K562 (cell line): Measurements from ENCODE around the gene ADNP. TPM values are rescaled to one million over a fixed set of nuclear protein-coding genes. Genes with fewer than 3 reads are reported as not detected.

Experiments used
- ATAC-seq: fragments of 200-7000 bp; cut with Tn5 transposase; 3 replicates; pipeline ENCODE4 v1.9.1; 2020; ENCODE audit warnings: moderate library complexity
- BruUV-seq: library from RNA; stranded (reverse); fragments of 400-500 nt; replicated peaks from 2 replicates; lab custom pipeline; 2021; lab: Mats Ljungman, UMichigan
- CTCF ChIA-PET: fragments of 300-600 bp; formaldehyde crosslinking; extraction: SDS; loops from one replicate; lab custom pipeline; 2021; ENCODE audit warnings: low intra/inter-chr PET ratio; lab: Yijun Ruan, JAX
- POLR2A ChIA-PET: fragments of 300-600, 350-650 bp; sonication (Branson Sonifier 250); formaldehyde crosslinking; extraction: SDS; loops from one replicate; lab custom pipeline; 2021; ENCODE audit warnings: antibody characterized with exemption, inconsistent platforms; lab: Yijun Ruan, JAX
- DNase-seq, 4 experiments: peaks; one replicate each; pipeline versions ENCODE4 v3.0.0 to v3.0.0-alpha.2; 2011 to 2018; ENCODE audit warnings: low spot score in 3 of 4, mixed read lengths in 3 of 4; ENCODE audit errors: extremely low read depth in 1 of 4
- FAIRE-seq: peaks from 2 replicates; lab custom pipeline; 2011; peaks lifted over from hg19 to GRCh38; lab: Jason Lieb, UNC
- H2AFZ ChIP-seq: 2 replicates; pipeline ENCODE4 v1.6.0; 2011; ENCODE audit warnings: low read depth, low read length, control low read depth, inconsistent platforms
- H3K27ac ChIP-seq: fragments of 200-600 bp; 3 replicates; pipeline ENCODE4 v1.8.0; 2011; ENCODE audit warnings: low read depth, mild to moderate bottlenecking, control low read depth, inconsistent platforms, low read length, moderate library complexity, mixed read lengths; ENCODE audit errors: extremely low read depth
- H3K27me3 ChIP-seq, 2 experiments: fragments of 300-600 bp in 1 of 2; 2 replicates in 1 of 2; 3 replicates in 1 of 2; pipeline versions ENCODE4 v1.6.0 to v1.8.0; 2011; ENCODE audit warnings: inconsistent platforms in 2 of 2, low read length in 2 of 2, mild to moderate bottlenecking in 1 of 2, mixed read lengths in 1 of 2, moderate library complexity in 1 of 2; ENCODE audit not compliant: control insufficient read depth in 2 of 2, insufficient read depth in 2 of 2
- H3K36me3 ChIP-seq: fragments of 300-600 bp; 3 replicates; pipeline ENCODE4 v1.8.0; 2011; ENCODE audit warnings: mild to moderate bottlenecking, low read length, inconsistent platforms; ENCODE audit not compliant: control insufficient read depth, insufficient read depth
- H3K4me1 ChIP-seq, 2 experiments: fragments of 200-600 bp in 1 of 2; replicated peaks in 1 of 2; 2 replicates in 1 of 2; 3 replicates in 1 of 2; pipeline versions ENCODE4 v1.5.1 to v1.8.0; 2011; ENCODE audit warnings: inconsistent platforms in 2 of 2, low read length in 2 of 2, mild to moderate bottlenecking in 1 of 2, mixed read lengths in 1 of 2, moderate library complexity in 1 of 2; ENCODE audit not compliant: control insufficient read depth in 2 of 2, insufficient read depth in 2 of 2
- H3K4me2 ChIP-seq: 2 replicates; pipeline ENCODE4 v1.6.1; 2011; ENCODE audit warnings: low read length, control low read depth, inconsistent platforms, mixed read lengths; ENCODE audit not compliant: insufficient read depth
- H3K4me3 ChIP-seq: fragments of 200-600 bp; sonication (generic), shearing (Covaris generic); 2 replicates; pipeline ENCODE4 v1.5.1; 2016; ENCODE audit warnings: control low read depth, inconsistent platforms
- H3K79me2 ChIP-seq: fragments of 200-600 bp; 3 replicates; pipeline ENCODE4 v1.8.0; 2011; ENCODE audit warnings: low read length, inconsistent platforms; ENCODE audit not compliant: control insufficient read depth, insufficient read depth
- H3K9ac ChIP-seq, 2 experiments: 2 replicates each; pipeline versions ENCODE4 v1.6.0 to v1.6.1; 2011; ENCODE audit warnings: low read depth in 2 of 2, low read length in 2 of 2, control low read depth in 1 of 2, inconsistent platforms in 1 of 2, mild to moderate bottlenecking in 1 of 2, mixed read lengths in 1 of 2; ENCODE audit not compliant: insufficient read depth in 1 of 2
- H3K9me1 ChIP-seq: one replicate; pipeline ENCODE4 v1.6.0; 2011; ENCODE audit warnings: inconsistent platforms, mild to moderate bottlenecking, low read length, moderate library complexity; ENCODE audit not compliant: control insufficient read depth, insufficient read depth
- H3K9me3 ChIP-seq: replicated peaks from 2 replicates; pipeline ENCODE4 v1.5.1; 2011; ENCODE audit warnings: low read depth, low read length, inconsistent platforms; ENCODE audit not compliant: control insufficient read depth, insufficient read depth
- H4K20me1 ChIP-seq: replicated peaks from 2 replicates; pipeline ENCODE4 v1.6.1; 2011; ENCODE audit warnings: low read length, inconsistent platforms, mixed read lengths; ENCODE audit not compliant: control insufficient read depth, insufficient read depth
- CEBPG ChIP-seq, 3 experiments: fragments of 200-800 bp in 1 of 3; sonication (Bioruptor generic) in 1 of 3; sonication (generic) in 1 of 3; formaldehyde crosslinking in 1 of 3; IDR thresholded peaks in 2 of 3; conservative IDR thresholded peaks in 1 of 3; 2 replicates each; pipeline versions ENCODE4 v1.6.1 to v1.8.0; 2016 to 2022; ENCODE audit warnings: missing compliant biosample characterization in 2 of 3, missing genetic modification characterization in 2 of 3, mild to moderate bottlenecking in 1 of 3, missing genetic modification reagents in 1 of 3
- MYNN ChIP-seq, 2 experiments: sonication (generic); formaldehyde crosslinking in 1 of 2; IDR thresholded peaks; 2 replicates each; pipeline versions ENCODE4 v1.5.0 to v1.6.1; 2016 to 2020; ENCODE audit warnings: antibody characterized with exemption in 1 of 2, missing genetic modification reagents in 1 of 2
- NFRKB ChIP-seq: fragments of 450-650 bp; IDR thresholded peaks from 2 replicates; pipeline ENCODE4 v1.6.1; 2016; ENCODE audit warnings: low read depth
- POLR2A ChIP-seq: fragments of 450-650 bp; conservative IDR thresholded peaks from 2 replicates; pipeline ENCODE4 v1.6.1; 2016
- POLR2AphosphoS2 ChIP-seq: IDR thresholded peaks from 2 replicates; pipeline ENCODE4 v1.6.1; 2012; ENCODE audit warnings: low read length, improper control_type of control experiment
- POLR2AphosphoS5 ChIP-seq: IDR thresholded peaks from 2 replicates; pipeline ENCODE4 v1.6.1; 2011; ENCODE audit warnings: mild to moderate bottlenecking, low read depth, low read length, moderate library complexity; ENCODE audit not compliant: control insufficient read depth, insufficient read depth
- POLR2B ChIP-seq: fragments of 450-650 bp; IDR thresholded peaks from 2 replicates; pipeline ENCODE4 v1.6.1; 2018; ENCODE audit warnings: low read depth; ENCODE audit not compliant: partially characterized antibody
- RBM39 ChIP-seq: fragments of 200-400 bp; formaldehyde crosslinking; optimal IDR thresholded peaks from 2 replicates; pipeline ENCODE3; 2018; ENCODE audit warnings: low read depth, low read length
- ZNF583 ChIP-seq: fragments of 250-450 bp; sonication (Bioruptor Pico); IDR thresholded peaks from 2 replicates; pipeline ENCODE4 v1.4.0; 2020
- ZNF699 ChIP-seq: fragments of 250-450 bp; sonication (Bioruptor Pico); IDR thresholded peaks from 2 replicates; pipeline ENCODE4 v1.8.0; 2021; ENCODE audit warnings: mild to moderate bottlenecking, moderate library complexity; ENCODE audit not compliant: insufficient replicate concordance
- WGBS: fragments of 100-300 bp; shearing (Covaris generic); methylation state at CpG from one replicate; pipeline ENCODE4 v1.1.6; 2016; ENCODE audit warnings: low coverage, mixed read lengths; ENCODE audit not compliant: insufficient coverage; ENCODE audit errors: missing lambda C conversion rate; 5-methylcytosine and 5-hydroxymethylcytosine counted together
- in situ Hi-C: fragments of 300-500 bp; cut with MboI; formaldehyde crosslinking; loops from 4 replicates; pipeline ENCODE4 v1.15.0; 2018; ENCODE audit warnings: inconsistent platforms, mixed read lengths
- intact Hi-C: fragments of 100-400 bp; cut with micrococcal nuclease; formaldehyde crosslinking; loops from 2 replicates; pipeline ENCODE4 v1.14.2; 2022
- polyA plus RNA-seq, 8 experiments: library from polyadenylated mRNA; depleted of rRNA in 4 of 8; stranded (reverse) in 5 of 8; unstranded in 3 of 8; fragments of >200 nt; fragmentation: Nextera tagmentation in 2 of 8; fragmentation: Illumina TruSeq in 1 of 8; extraction: Ambion mirVana in 2 of 8; extraction: Trizol in 1 of 8; gene quantifications; 2 replicates each; pipeline versions ENCODE4 v1.2.1 to v1.2.3, GENCODE V29; 2011 to 2014; ENCODE audit warnings: inconsistent platforms in 1 of 8, missing spikeins in 1 of 8
- total RNA-seq, 7 experiments: library from RNA; depleted of rRNA in 6 of 7; stranded (reverse); fragments of >200 nt in 6 of 7; fragmentation: Illumina TruSeq in 2 of 7; extraction: Trizol in 2 of 7; gene quantifications; 2 replicates each; pipeline versions ENCODE4 v1.2.1 to v1.2.3, GENCODE V29; 2011 to 2021; ENCODE audit warnings: low replicate concordance in 1 of 7

The ADNP gene
- total and polyA plus RNA-seq, 9 of the 15 experiments (the other 6 are each of a cell fraction or from before 2014, with no cell fraction given) = 17.8 to 59.9 (median 25.3) TPM

DNA sequence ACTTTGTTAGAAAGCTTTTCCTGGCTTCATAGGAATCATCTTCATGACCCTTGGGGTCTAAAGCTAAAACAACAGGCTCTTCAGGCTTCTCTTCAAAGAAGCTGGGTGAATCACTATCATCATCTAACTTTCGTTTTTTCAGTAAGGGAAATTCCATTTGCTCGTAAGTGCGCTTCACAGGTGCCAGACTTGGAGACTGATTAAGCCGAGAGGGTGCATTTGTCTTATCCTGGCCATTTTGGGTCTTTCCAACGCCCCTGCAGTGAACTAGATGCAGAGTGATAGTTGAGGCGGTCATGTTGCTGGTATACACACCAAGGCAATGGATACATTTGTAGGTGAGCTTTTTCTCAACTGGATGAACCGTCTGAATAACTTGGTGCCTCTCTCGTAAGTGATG lies 38.8 kb downstream of the ADNP start:
- H3K27ac ChIP-seq = no peak overlapping the region
- no peak for FAIRE-seq
- POLR2A ChIA-PET = interaction anchor here (1.9 kb wide), 1 partner anchor 20 kb away, joined by 4 read pairs; no protein-coding TSS in a partner anchor

DNA sequence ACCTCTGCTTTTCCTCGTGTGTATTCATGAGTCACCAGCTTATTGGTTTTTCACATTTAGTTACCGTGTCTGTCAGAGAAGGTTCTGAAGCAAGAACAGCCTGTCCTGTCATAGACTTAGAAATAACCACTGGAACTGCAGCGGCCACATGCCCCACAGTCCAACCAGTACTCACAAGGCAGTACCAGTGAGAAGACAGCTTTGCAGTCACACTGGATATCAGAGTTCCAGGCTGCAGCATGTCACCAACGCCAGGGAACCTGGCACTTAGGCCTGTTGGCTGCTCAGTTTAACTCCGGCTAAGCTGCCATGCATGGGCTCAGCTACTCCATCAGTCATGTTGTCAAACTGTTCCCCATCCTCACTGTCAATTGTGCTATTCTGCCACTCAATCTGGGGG lies 40.1 kb downstream of the ADNP start:
- no peak for DNase-seq
- Histone ChIP-seq H3K9me3 (no peaks in the 10 kb centered on the region), H3K27me3 (no peaks in the 10 kb centered on the region), H3K79me2 (no peaks in the 10 kb centered on the region), H3K4me2 (no peak overlapping the region), H3K9me1 (no peaks in the 10 kb centered on the region), H3K27ac (no peak overlapping the region), H4K20me1 (peaks cover 6% of the 10 kb centered on the region; the same call in 1 of the 2 replicates), H3K36me3 (peaks cover 74% of the 10 kb centered on the region), H3K4me3 (no peak overlapping the region), H3K9ac (no peak overlapping the region), H2AFZ (no peak overlapping the region), H3K4me1 (peaks cover 0 to 1% of the 10 kb centered on the region in 2 experiments; a peak in 2 of 5 replicates)
- ChIA-PET POLR2A (interaction anchor here (0.9 to 1.9 kb wide), 5 partner anchors 8 to 21 kb away, joined by 3 to 5 read pairs (median 4); no protein-coding TSS in a partner anchor), CTCF (no interaction called here)
- no TSS peak for BruUV-seq
- FAIRE-seq = no peak
- ATAC-seq = no peak; the same call in 2 of the 3 replicates
- WGBS = 72% methylated on average over 5 of the region's 5 CpGs
- TF ChIP-seq ZNF699 (CRISPR knock-in tag) (no peak), RBM39 (no peak), POLR2A (0 out of 2 replicates have a peak, but pooled peaks have one; percentile 32), POLR2B (peak; percentile 24), ZNF583 (CRISPR knock-in tag) (no peak), CEBPG (CRISPR knock-in tag; IDR thresholded peaks at IDR 0.05) (no peak), CEBPG (tag; conservative IDR thresholded peaks at IDR 0.05 in 1 of 2, IDR thresholded peaks at IDR 0.05 in 1 of 2) (no peak), POLR2AphosphoS5 (peak; percentile 28; the same call in 1 of the 2 replicates), MYNN (IDR thresholded peaks at IDR 0.05) (0 out of 2 replicates have a peak, but pooled peaks have one; percentile 38), MYNN (CRISPR knock-in tag; IDR thresholded peaks at IDR 0.05) (no peak)
- intact Hi-C loops (no loop called here), in situ Hi-C loops (no loop called here)

More for the DNA sequence above, 38.8 kb downstream of the ADNP start:
- peaks cover 6% of the 10 kb centered on the region; the same call in 1 of the 2 replicates for H4K20me1 ChIP-seq
- intact Hi-C loops (no loop called here), in situ Hi-C loops (no loop called here)
- ATAC-seq (no peak), DNase-seq (no peak)
- H3K79me2 ChIP-seq = 0 out of 3 replicates have a peak, but pooled peaks cover 4% of the 10 kb centered on the region
- H3K4me3 ChIP-seq = no peak overlapping the region
- H3K27me3 ChIP-seq = no peaks in the 10 kb centered on the region
- H3K36me3 ChIP-seq = peaks cover 84% of the 10 kb centered on the region
- CTCF ChIA-PET = no interaction called here
- H2AFZ ChIP-seq = no peak overlapping the region
- no TSS peak for BruUV-seq
- no peak for TF ChIP-seq NFRKB
- peak; percentile 77; the same call in 1 of the 2 replicates for TF ChIP-seq POLR2AphosphoS2
- no peaks in the 10 kb centered on the region for H3K9me3 ChIP-seq
- no peaks in the 10 kb centered on the region for H3K9me1 ChIP-seq
- H3K9ac ChIP-seq = no peak overlapping the region
- WGBS = 95% methylated on average over 8 of the region's 8 CpGs
- H3K4me2 ChIP-seq = no peak overlapping the region
- no peaks in the 10 kb centered on the region for H3K4me1 ChIP-seq
